AG04449 (cell line): ENCODE measurements around the gene EIF2B5.
"Not testable (repeated sequence)": the region's sequence is repeated elsewhere in the genome, so short reads cannot be mapped to it uniquely, and the experiment has no call there.

ENCODE experiments used
- CTCF ChIA-PET: fragments of 350-600 bp; formaldehyde crosslinking; extraction: SDS; loops from one replicate; lab custom pipeline; 2021; ENCODE audit warnings: antibody characterized with exemption; lab: Yijun Ruan, JAX
- POLR2A ChIA-PET: fragments of 400-600, 350-600 bp; formaldehyde crosslinking; extraction: SDS; loops from one replicate; lab custom pipeline; 2020; ENCODE audit warnings: antibody characterized with exemption, inconsistent platforms; lab: Yijun Ruan, JAX
- DNase-seq: peaks from one replicate; pipeline ENCODE4 v3.0.0-alpha.2; 2010; ENCODE audit warnings: low read depth, low spot score
- H3K4me3 ChIP-seq: 2 replicates; pipeline ENCODE4 v1.5.1; 2011; ENCODE audit warnings: low read depth, mild to moderate bottlenecking, control low read depth, low read length
- CTCF ChIP-seq: IDR thresholded peaks from one replicate; pipeline ENCODE4 v1.5.1; 2011; ENCODE audit warnings: mild to moderate bottlenecking, moderate library complexity, low read length, control low read depth, inconsistent platforms; ENCODE audit not compliant: insufficient read depth; ENCODE audit errors: missing control alignments

EIF2B5 gene

GRCh38 chr3:184099806-184100686, 35.1 kb upstream of the EIF2B5 start:
- POLR2A ChIA-PET: no interaction called here
- CTCF ChIA-PET: interaction anchor here (1.5 kb wide), 1 partner anchor 82 kb away, joined by 3 read pairs; the partner anchor contains the start of gene ABCC5
- DNase-seq: no peak

GRCh38 chr3:184110316-184110725, 24.8 kb upstream of the EIF2B5 start:
- DNase-seq: no peak
- POLR2A ChIA-PET: no interaction called here
- H3K4me3 ChIP-seq: no peak overlapping the region
- CTCF ChIA-PET: interaction anchor here (1.4 kb wide), 1 partner anchor 15 kb away, joined by 5 read pairs; no protein-coding TSS in a partner anchor
- no peak for TF ChIP-seq CTCF

More at GRCh38 chr3:184099806-184100686, 35.1 kb upstream of the EIF2B5 start:
- TF ChIP-seq CTCF: no peak
- H3K4me3 ChIP-seq: no peak overlapping the region

- TF ChIP-seq CTCF: no peak
- H3K4me3 ChIP-seq: no peak overlapping the region
- ChIA-PET POLR2A (no interaction called here), CTCF (interaction anchor here (1.2 kb wide), 1 partner anchor 14 kb away, joined by 3 read pairs; no protein-coding TSS in a partner anchor)
- DNase-seq: no peak
Measured at GRCh38 chr3:184116017-184116416, 19.1 kb upstream of the EIF2B5 start.

GRCh38 chr3:184117636-184118035, 17.5 kb upstream of the EIF2B5 start:
- ChIA-PET CTCF (no interaction called here), POLR2A (no interaction called here)
- DNase-seq: no peak
- H3K4me3 ChIP-seq: no peak overlapping the region
- TF ChIP-seq CTCF: no peak

GRCh38 chr3:184121031-184121430, 14.1 kb upstream of the EIF2B5 start:
- CTCF ChIA-PET, H3K4me3 ChIP-seq, POLR2A ChIA-PET, DNase-seq: not testable (repeated sequence)

GRCh38 chr3:184126006-184126405, 9.2 kb upstream of the EIF2B5 start:
- H3K4me3 ChIP-seq: no peak overlapping the region
- POLR2A ChIA-PET: no interaction called here
- no peak for TF ChIP-seq CTCF
- DNase-seq: no peak
- CTCF ChIA-PET: no interaction called here
